T-helper 17 cell (primary cell): Measurements from ENCODE around the gene UBE4A. TPM values are rescaled to one million over a fixed set of nuclear protein-coding genes. Genes with fewer than 3 reads are reported as not detected.

ENCODE experiments used
- ATAC-seq: fragments of 150-1000 bp; cut with Tn5 transposase; 2 replicates; pipeline ENCODE4 v1.10.0; 2021; ENCODE audit warnings: mild to moderate bottlenecking, moderate library complexity
- DNase-seq, 3 donors: peaks; one replicate each; pipeline versions ENCODE4 v3.0.0 to v3.0.0-alpha.2; 2020 to 2021
- H3K9me3 ChIP-seq: one replicate; pipeline ENCODE4 v1.7.0; 2013; ENCODE audit warnings: low read length, mild to moderate bottlenecking; ENCODE audit not compliant: control insufficient read depth, poor library complexity, severe bottlenecking
- H3K27ac Mint-ChIP-seq: one replicate; pipeline ENCODE4 v1.8.0; 2022; ENCODE audit warnings: mild to moderate bottlenecking, moderate library complexity, mixed read lengths
- H3K27me3 Mint-ChIP-seq: one replicate; pipeline ENCODE4 v1.8.0; 2022; ENCODE audit warnings: mixed read lengths
- H3K36me3 Mint-ChIP-seq: one replicate; pipeline ENCODE4 v1.8.0; 2022; ENCODE audit warnings: low read depth, mixed read lengths
- H3K4me1 Mint-ChIP-seq: one replicate; pipeline ENCODE4 v1.8.0; 2022; ENCODE audit warnings: mild to moderate bottlenecking, mixed read lengths
- H3K4me3 Mint-ChIP-seq: one replicate; pipeline ENCODE4 v1.8.0; 2022; ENCODE audit warnings: mild to moderate bottlenecking, moderate library complexity, mixed read lengths
- total RNA-seq, 4 donors: library from RNA in 2 of 4; stranded (reverse) in 2 of 4; gene quantifications; one replicate each; pipeline ENCODE4 v1.2.3 and lab custom pipeline; 2022 to 2026

UBE4A gene
- total RNA-seq, 2 donors from 2014 or later: 39.4 to 43.5 TPM

DNA sequence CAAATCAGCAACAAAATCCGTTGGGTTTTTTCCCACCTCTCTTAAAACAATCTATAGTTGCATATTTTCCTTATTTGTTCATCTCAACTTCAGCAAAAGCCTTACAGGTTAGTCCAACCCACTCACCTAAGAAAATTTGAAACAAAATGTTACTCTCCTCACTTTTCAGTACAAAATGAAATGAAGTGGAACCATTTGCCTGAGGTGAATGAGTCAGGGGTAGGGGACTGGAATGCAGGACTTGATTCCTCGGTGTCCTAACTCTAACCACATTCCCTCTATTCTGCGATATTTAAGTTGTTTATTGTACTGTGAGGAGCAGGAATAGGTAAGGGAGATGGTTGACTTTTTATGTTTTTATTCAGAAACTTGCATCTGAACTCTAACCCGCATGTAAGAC, 58.4 kb downstream of the UBE4A start:
- peaks cover 8% of the 10 kb centered on the region for H3K36me3 Mint-ChIP-seq
- no peaks in the 10 kb centered on the region for H3K27me3 Mint-ChIP-seq
- no peaks in the 10 kb centered on the region for H3K9me3 ChIP-seq
- ATAC-seq (no peak), DNase-seq (no peak)
- no peak overlapping the region for H3K27ac Mint-ChIP-seq
- H3K4me3 Mint-ChIP-seq: no peak overlapping the region
- peaks cover 6% of the 10 kb centered on the region for H3K4me1 Mint-ChIP-seq

DNA sequence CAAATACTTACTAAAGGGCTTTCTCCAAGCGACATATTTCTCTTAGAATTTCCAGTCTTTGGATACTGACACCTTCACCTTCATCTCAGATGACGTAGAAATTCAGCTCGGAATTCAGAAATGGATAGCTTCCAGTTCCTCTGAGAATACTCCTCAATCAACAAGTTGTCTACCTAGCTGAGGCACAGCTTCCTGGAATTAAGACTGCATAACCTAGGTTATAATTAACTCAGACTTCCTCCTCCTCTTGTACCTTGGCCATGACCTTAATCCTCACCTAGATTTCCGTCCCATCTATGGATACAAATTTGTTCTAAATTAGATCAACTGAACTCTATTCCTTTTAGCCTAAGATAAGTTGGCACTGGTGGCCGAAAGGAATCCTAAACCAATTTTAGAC, 59.4 kb downstream of the UBE4A start:
- H3K27me3 Mint-ChIP-seq: no peaks in the 10 kb centered on the region

GRCh38 chr11:118427707-118428106, 68.3 kb downstream of the UBE4A start:
- H3K4me1 Mint-ChIP-seq: peaks cover 13% of the 10 kb centered on the region
- DNase-seq: no peak
- H3K27me3 Mint-ChIP-seq: no peaks in the 10 kb centered on the region
- H3K9me3 ChIP-seq: no peaks in the 10 kb centered on the region
- peak overlapping the region; percentile 83 for H3K27ac Mint-ChIP-seq
- ATAC-seq: no peak
- H3K4me3 Mint-ChIP-seq: no peak overlapping the region
- H3K36me3 Mint-ChIP-seq: peaks cover 6% of the 10 kb centered on the region

More for the DNA sequence above, 59.4 kb downstream of the UBE4A start:
- peaks cover 6% of the 10 kb centered on the region for H3K4me1 Mint-ChIP-seq
- DNase-seq (no peak), ATAC-seq (no peak)
- H3K36me3 Mint-ChIP-seq: peaks cover 6% of the 10 kb centered on the region
- no peak overlapping the region for H3K27ac Mint-ChIP-seq
- no peaks in the 10 kb centered on the region for H3K9me3 ChIP-seq
- H3K4me3 Mint-ChIP-seq: no peak overlapping the region

GRCh38 chr11:118430956-118431355, 71.6 kb downstream of the UBE4A start:
- no peaks in the 10 kb centered on the region for H3K27me3 Mint-ChIP-seq
- ATAC-seq (no peak), DNase-seq (no peak)
- H3K4me3 Mint-ChIP-seq: no peak overlapping the region
- peaks cover 23% of the 10 kb centered on the region for H3K4me1 Mint-ChIP-seq
- H3K27ac Mint-ChIP-seq: no peak overlapping the region
- peaks cover 3% of the 10 kb centered on the region for H3K36me3 Mint-ChIP-seq
- no peaks in the 10 kb centered on the region for H3K9me3 ChIP-seq

DNA sequence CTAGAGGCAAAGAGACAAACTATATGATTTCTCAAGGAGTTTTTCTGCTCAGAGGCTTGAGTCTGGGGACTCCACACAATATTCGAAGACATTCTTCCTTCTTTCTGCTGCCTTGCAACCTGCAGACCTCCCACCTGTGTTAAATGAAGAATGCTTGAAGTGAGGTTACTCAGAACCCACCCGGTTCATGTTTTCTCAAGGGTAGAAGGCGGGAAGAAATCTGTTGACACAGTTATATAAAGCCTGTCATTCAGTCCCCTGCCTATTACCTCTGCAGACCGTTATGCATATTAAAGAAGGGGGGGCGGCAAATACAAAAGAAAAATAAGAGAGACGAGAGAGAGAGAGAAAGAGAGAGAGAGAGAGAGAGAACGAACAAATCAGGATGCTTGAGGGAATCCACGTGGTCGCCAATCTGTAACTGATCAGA, 74.7 kb downstream of the UBE4A start:
- no peaks in the 10 kb centered on the region for H3K27me3 Mint-ChIP-seq

GRCh38 chr11:118434553-118435289, 75.3 kb downstream of the UBE4A start:
- peaks cover 35% of the 10 kb centered on the region for H3K4me1 Mint-ChIP-seq

More for the DNA sequence above, 74.7 kb downstream of the UBE4A start:
- DNase-seq: no peak
- H3K9me3 ChIP-seq: no peaks in the 10 kb centered on the region
- ATAC-seq: no peak
- Mint-ChIP-seq H3K36me3 (no peaks in the 10 kb centered on the region), H3K27ac (peak overlapping the region; percentile 95), H3K4me1 (peaks cover 32% of the 10 kb centered on the region), H3K4me3 (peak overlapping the region; percentile 98)

DNA sequence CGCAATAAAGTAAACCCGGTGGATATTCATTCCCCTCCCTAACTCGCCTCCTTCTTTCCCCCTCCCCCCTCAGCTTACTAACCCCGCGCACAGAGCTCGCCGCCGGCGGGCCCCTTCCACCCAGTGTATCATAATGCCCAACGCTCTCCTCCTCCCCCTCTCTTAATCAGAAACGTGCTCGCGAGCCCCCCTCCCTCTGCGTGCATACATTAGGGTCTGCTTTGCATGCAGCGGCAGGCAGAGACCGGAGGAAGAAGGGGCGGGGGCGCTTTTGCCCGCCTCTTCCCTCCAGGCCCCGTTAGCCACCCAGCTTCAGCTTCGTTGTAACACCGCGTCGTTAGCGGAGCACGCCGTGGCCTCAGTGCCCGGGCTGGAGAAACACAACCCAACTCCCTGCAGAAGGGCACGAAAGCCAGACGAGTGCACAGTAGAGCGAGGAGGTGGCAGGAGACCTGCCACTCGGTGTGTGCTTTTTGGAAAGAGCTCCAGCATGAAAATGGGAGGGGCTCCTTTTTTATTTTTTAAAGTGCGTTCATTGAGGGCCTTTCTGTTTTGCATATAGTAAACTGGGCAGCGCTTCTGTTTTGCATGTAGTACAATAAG, 76.0 kb downstream of the UBE4A start:
- Mint-ChIP-seq H3K27me3 (no peaks in the 10 kb centered on the region), H3K4me3 (peak overlapping the region; percentile 98), H3K27ac (peak overlapping the region; percentile 95), H3K4me1 (peaks cover 41% of the 10 kb centered on the region), H3K36me3 (no peaks in the 10 kb centered on the region)
- peak; percentile 34 to 59 (median 54) for DNase-seq
- peak; percentile 5 for ATAC-seq
- no peaks in the 10 kb centered on the region for H3K9me3 ChIP-seq

More at GRCh38 chr11:118434553-118435289, 75.3 kb downstream of the UBE4A start:
- Mint-ChIP-seq H3K36me3 (no peaks in the 10 kb centered on the region), H3K27me3 (no peaks in the 10 kb centered on the region), H3K4me3 (peak overlapping the region; percentile 98), H3K27ac (peak overlapping the region; percentile 95)
- H3K9me3 ChIP-seq: no peaks in the 10 kb centered on the region
- peak; percentile 20 to 26 (median 22) for DNase-seq
- peak; percentile 26 for ATAC-seq

DNA sequence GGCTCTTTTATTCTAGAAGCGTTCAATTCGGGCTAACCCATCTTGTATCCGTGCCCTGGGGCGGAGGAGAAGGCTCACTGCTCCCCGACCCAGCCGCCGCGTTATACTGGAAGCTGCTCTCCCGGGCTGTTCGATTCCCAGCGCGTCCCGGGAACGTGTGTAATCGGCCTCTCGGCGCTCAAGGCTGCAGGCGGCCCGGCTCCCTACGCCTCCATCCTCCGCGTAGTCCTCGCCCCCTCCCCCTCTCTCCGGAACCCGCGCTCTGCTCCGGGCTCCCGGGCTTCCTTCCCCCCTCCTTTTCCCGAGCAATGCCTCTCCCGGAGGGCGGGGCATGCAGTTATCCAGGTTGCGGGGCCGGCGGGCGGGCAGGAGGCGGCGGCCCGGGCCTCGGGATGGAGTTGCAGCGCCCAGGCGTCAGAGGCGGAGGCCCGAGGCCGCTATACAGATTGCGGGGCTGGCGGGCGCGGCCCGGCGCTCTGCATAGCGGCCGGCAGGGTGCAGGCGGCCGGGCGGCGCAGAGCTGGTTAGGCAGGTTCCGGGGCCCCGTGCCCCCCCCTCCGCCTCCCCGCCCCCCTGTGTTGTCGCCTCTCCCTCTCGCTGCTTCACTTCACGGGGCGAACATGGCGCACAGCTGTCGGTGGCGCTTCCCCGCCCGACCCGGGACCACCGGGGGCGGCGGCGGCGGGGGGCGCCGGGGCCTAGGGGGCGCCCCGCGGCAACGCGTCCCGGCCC, 76.7 kb downstream of the UBE4A start, which contains the start of gene KMT2A:
TSS of gene KMT2A (plus strand) at position 600 of the 732 bp plus-strand sequence. CDS start at position 621, 21 bp downstream.
- no peaks in the 10 kb centered on the region for H3K27me3 Mint-ChIP-seq
- no peaks in the 10 kb centered on the region for H3K9me3 ChIP-seq
- peak within 1 kb of the TSS; percentile 98 for H3K4me3 Mint-ChIP-seq
- peak within 1 kb of the TSS; percentile 96 for H3K27ac Mint-ChIP-seq
- peak; percentile 89 to 96 (median 91) for DNase-seq
- ATAC-seq: peak; percentile 75
- no peaks in the 10 kb centered on the region for H3K36me3 Mint-ChIP-seq
- H3K4me1 Mint-ChIP-seq: peaks cover 46% of the 10 kb centered on the region

DNA sequence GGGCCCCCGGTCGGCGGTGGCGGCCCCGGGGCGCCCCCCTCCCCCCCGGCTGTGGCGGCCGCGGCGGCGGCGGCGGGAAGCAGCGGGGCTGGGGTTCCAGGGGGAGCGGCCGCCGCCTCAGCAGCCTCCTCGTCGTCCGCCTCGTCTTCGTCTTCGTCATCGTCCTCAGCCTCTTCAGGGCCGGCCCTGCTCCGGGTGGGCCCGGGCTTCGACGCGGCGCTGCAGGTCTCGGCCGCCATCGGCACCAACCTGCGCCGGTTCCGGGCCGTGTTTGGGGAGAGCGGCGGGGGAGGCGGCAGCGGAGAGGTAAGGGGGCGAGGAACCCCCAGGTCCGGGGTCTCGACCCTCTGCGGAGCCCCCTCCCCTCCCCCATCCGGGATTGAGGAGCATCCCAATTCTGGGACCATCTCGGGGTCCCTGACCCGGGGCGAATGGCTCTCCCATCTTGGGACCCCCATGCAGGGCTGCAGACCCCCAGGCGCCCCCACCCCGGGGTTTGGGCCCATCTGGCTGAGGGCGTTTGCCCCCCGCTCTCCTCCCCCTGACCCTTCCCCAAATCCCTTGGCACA, 77.3 kb downstream of the UBE4A start:
- Mint-ChIP-seq H3K27ac (peak overlapping the region; percentile 96), H3K4me3 (peak overlapping the region; percentile 98), H3K36me3 (no peaks in the 10 kb centered on the region), H3K4me1 (peaks cover 50% of the 10 kb centered on the region), H3K27me3 (no peaks in the 10 kb centered on the region)
- no peaks in the 10 kb centered on the region for H3K9me3 ChIP-seq
- DNase-seq (peak; percentile 41 to 71 (median 64)), ATAC-seq (peak; percentile 37)

DNA sequence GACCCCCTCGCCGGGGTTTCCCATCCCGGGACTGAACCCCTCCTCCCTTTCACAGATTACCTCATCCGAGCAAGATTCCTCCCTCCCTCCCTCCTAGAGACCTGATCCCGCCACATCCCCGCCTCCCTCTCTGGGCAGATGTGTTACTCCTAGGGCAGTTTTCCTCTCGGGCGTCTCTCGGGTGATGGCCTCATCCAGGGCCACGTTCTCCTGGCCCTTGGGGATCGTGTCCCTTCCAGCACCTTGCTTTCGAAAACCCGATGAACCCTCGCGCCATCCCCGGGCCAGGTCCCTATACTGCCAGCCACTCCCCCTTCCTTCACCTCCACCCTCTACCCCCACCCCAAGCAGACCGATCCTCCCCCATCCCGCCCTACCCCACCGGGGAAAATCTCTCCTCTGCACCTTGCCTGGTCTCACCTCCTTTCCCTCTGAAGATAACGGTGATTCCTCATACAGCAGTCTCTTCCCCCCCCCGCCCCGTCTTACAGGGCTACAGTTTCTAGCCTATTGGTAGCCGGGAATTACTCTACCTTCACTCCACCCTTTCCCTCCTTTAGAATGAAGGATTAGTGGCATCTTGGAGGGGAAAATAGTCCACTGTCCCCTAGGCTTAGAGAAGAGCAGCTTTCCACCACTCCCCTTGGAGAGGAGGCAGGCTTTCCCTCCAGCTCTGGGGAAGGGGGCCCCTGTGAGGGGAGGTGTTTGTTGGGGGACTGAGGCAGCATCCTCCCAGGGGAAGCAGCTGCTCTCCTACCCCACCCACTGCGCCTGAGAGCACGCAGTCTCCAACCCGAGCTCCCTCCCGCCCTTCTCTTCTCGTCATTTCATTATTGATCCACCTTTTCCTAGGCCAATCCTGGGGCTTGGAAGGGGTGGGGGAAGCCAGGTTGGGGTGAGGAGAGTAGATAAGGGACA, 78.1 kb downstream of the UBE4A start:
- ATAC-seq (no peak), DNase-seq (peak; percentile 21 to 56 (median 43))
- Mint-ChIP-seq H3K36me3 (no peaks in the 10 kb centered on the region), H3K4me3 (peak overlapping the region; percentile 98), H3K27me3 (no peaks in the 10 kb centered on the region), H3K27ac (peak overlapping the region; percentile 96), H3K4me1 (peaks cover 57% of the 10 kb centered on the region)
- no peaks in the 10 kb centered on the region for H3K9me3 ChIP-seq

GRCh38 chr11:118438314-118438931, 79.0 kb downstream of the UBE4A start:
- Mint-ChIP-seq H3K27me3 (no peaks in the 10 kb centered on the region), H3K36me3 (no peaks in the 10 kb centered on the region), H3K4me3 (peak overlapping the region; percentile 98), H3K27ac (peak overlapping the region; percentile 96), H3K4me1 (peaks cover 65% of the 10 kb centered on the region)
- DNase-seq (peak; percentile 28 to 46 (median 41)), ATAC-seq (peak; percentile 39)
- H3K9me3 ChIP-seq: no peaks in the 10 kb centered on the region

GRCh38 chr11:118439646-118440045, 80.2 kb downstream of the UBE4A start:
- Mint-ChIP-seq H3K27me3 (no peaks in the 10 kb centered on the region), H3K4me1 (peaks cover 71% of the 10 kb centered on the region), H3K4me3 (peak overlapping the region; percentile 73), H3K27ac (peak overlapping the region; percentile 96), H3K36me3 (no peaks in the 10 kb centered on the region)
- no peak for DNase-seq
- no peaks in the 10 kb centered on the region for H3K9me3 ChIP-seq
- no peak for ATAC-seq
